GM21723 (cell line): ENCODE results near the gene COL18A1.

Experiments used
- ATAC-seq: cut with Tn5 transposase; IDR thresholded peaks from one replicate; pipeline ENCODE4 v1.9.1; 2021; ENCODE audit warnings: mild to moderate bottlenecking, moderate library complexity; ENCODE audit not compliant: unreplicated experiment

The COL18A1 gene

GRCh38 chr21:45475797-45476570, 71.0 kb downstream of the COL18A1 start:
- no peak for ATAC-seq

- no peak for ATAC-seq
Observed at GRCh38 chr21:45476582-45476981, 71.6 kb downstream of the COL18A1 start.

GRCh38 chr21:45477176-45478114, 72.5 kb downstream of the COL18A1 start:
- ATAC-seq, result no peak

- no peak for ATAC-seq
Observed at GRCh38 chr21:45478115-45478801, 73.3 kb downstream of the COL18A1 start.

GRCh38 chr21:45478816-45479669, 74.1 kb downstream of the COL18A1 start:
- no peak for ATAC-seq

- ATAC-seq, result no peak
Observed at GRCh38 chr21:45479691-45480675, 75.0 kb downstream of the COL18A1 start.

GRCh38 chr21:45480701-45481500, 75.9 kb downstream of the COL18A1 start:
- ATAC-seq, result no peak

- ATAC-seq, result no peak
Observed at GRCh38 chr21:45481566-45481965, 76.6 kb downstream of the COL18A1 start.

- no peak for ATAC-seq
Observed at GRCh38 chr21:45481977-45482898, 77.3 kb downstream of the COL18A1 start.

GRCh38 chr21:45482899-45483821, 78.2 kb downstream of the COL18A1 start:
- no peak for ATAC-seq

GRCh38 chr21:45484318-45484717, 79.4 kb downstream of the COL18A1 start:
- no peak for ATAC-seq

- ATAC-seq, result no peak
Observed at GRCh38 chr21:45485686-45486442, 80.9 kb downstream of the COL18A1 start.

- ATAC-seq, result no peak
Observed at GRCh38 chr21:45486443-45487160, 81.6 kb downstream of the COL18A1 start.

GRCh38 chr21:45487161-45487806, 82.3 kb downstream of the COL18A1 start:
- no peak for ATAC-seq
